Spleen (tissue), 11 donors: ENCODE measurements around the gene SLC11A1. TPM values are rescaled to one million over a fixed set of nuclear protein-coding genes. Genes with fewer than 3 reads are reported as not detected.

Experiments used
- DNase-seq: peaks from one replicate; pipeline ENCODE4 v3.0.0-alpha.2; 2020
- H3K27ac ChIP-seq, 8 donors: fragments of 200-600 bp; sonication (generic) in 7 of 8; 1 replicate in 4 of 8; 2 replicates in 4 of 8; pipeline versions ENCODE4 v1.5.0 to v1.8.0; 2016 to 2021; ENCODE audit warnings: inconsistent platforms in 4 of 8, mild to moderate bottlenecking in 4 of 8, moderate library complexity in 1 of 8
- H3K27me3 ChIP-seq, 7 donors: fragments of 200-600 bp; sonication (generic) in 6 of 7; replicated peaks in 1 of 7; 1 replicate in 4 of 7; 2 replicates in 3 of 7; pipeline versions ENCODE4 v1.5.0 to v1.8.0; 2016 to 2021; ENCODE audit warnings: inconsistent platforms in 3 of 7, mild to moderate bottlenecking in 1 of 7
- H3K36me3 ChIP-seq, 6 donors: fragments of 200-600 bp; sonication (generic) in 5 of 6; 1 replicate in 4 of 6; 2 replicates in 2 of 6; pipeline versions ENCODE4 v1.5.0 to v1.8.0; 2016 to 2021; ENCODE audit warnings: inconsistent platforms in 2 of 6
- H3K4me1 ChIP-seq, 6 donors: fragments of 200-600 bp; sonication (generic) in 5 of 6; 1 replicate in 3 of 6; 2 replicates in 3 of 6; pipeline versions ENCODE4 v1.5.0 to v1.8.0; 2016 to 2021; ENCODE audit warnings: inconsistent platforms in 3 of 6
- H3K4me3 ChIP-seq, 8 donors: fragments of 200-600 bp; sonication (generic) in 7 of 8; 1 replicate in 4 of 8; 2 replicates in 4 of 8; pipeline versions ENCODE4 v1.5.0 to v1.8.0; 2016 to 2021; ENCODE audit warnings: inconsistent platforms in 4 of 8, mild to moderate bottlenecking in 4 of 8, moderate library complexity in 2 of 8
- H3K9me3 ChIP-seq, 8 donors: fragments of 200-600 bp; sonication (generic) in 7 of 8; 1 replicate in 4 of 8; 2 replicates in 4 of 8; pipeline versions ENCODE4 v1.5.0 to v1.8.0; 2016 to 2021; ENCODE audit warnings: inconsistent platforms in 4 of 8
- POLR2A ChIP-seq, 3 donors: fragments of 450-650 bp; IDR thresholded peaks; one replicate each; pipeline ENCODE4 v1.5.1; 2017; ENCODE audit warnings: antibody characterized with exemption in 3 of 3, mild to moderate bottlenecking in 1 of 3
- POLR2AphosphoS5 ChIP-seq, 3 donors: sonication (generic); formaldehyde crosslinking; IDR thresholded peaks; one replicate each; pipeline ENCODE4 v1.5.1; 2017; ENCODE audit warnings: antibody characterized with exemption in 3 of 3
- WGBS, 5 donors: extraction: QIAGEN DNeasy Blood & Tissue Kit in 3 of 5; methylation state at CpG; one replicate each; pipeline versions ENCODE4 v1.1.5 to v1.1.7; 2013 to 2018; 5-methylcytosine and 5-hydroxymethylcytosine counted together
- intact Hi-C: fragments of 100-400 bp; cut with DNase I; formaldehyde crosslinking; loops from one replicate; pipeline ENCODE4 v1.15.0; 2023; ENCODE audit warnings: low total_unique reads
- polyA plus RNA-seq, 3 donors: library from polyadenylated mRNA; stranded (reverse); fragments of 200-250 nt; gene quantifications; one replicate each; pipeline ENCODE4 v1.2.1, GENCODE V29; 2013
- total RNA-seq, 7 donors: library from RNA; depleted of rRNA in 3 of 7; stranded (reverse); fragments of >200 nt in 3 of 7; fragmentation: NEBNext Ultra II Directional in 4 of 7; extraction: Animal tissue kit (Norgen Biotek cat#: 25700) in 4 of 7; gene quantifications; one replicate each; pipeline versions ENCODE4 v1.1.0 to v1.2.1, GENCODE V29; 2016 to 2021
- TF ChIP-seq, protein P1 (sequence below), 11 experiments: fragments of 200-600 bp in 7 of 11; fragments of 450-650 bp in 4 of 11; sonication (generic) in 4 of 11; IDR thresholded peaks in 8 of 11; conservative IDR thresholded peaks in 3 of 11; 1 replicate in 7 of 11; 2 replicates in 4 of 11; pipeline versions ENCODE4 v1.4.0 to v1.8.0; 2016 to 2021; ENCODE audit warnings: antibody characterized with exemption in 11 of 11, inconsistent platforms in 4 of 11, mild to moderate bottlenecking in 1 of 11
- donor health status: healthy with polysubstance abuse.
- donor health status: DM: no; HTN: no; CAD: no; lungs with moderate emphysema.
- donor health status: DM: no; HTN: no; CAD: no.
- donor health status: Bipolar disorder and iron deficiency.
- donor health status: healthy.
- donor health status: DM: no; HTN: no; CAD: no.
- donor health status: DM: yes; HTN: yes; CAD: no.

SLC11A1 gene
- total and polyA plus RNA-seq, 10 donors: 6.2 to 576 (median 88.0) TPM

DNA sequence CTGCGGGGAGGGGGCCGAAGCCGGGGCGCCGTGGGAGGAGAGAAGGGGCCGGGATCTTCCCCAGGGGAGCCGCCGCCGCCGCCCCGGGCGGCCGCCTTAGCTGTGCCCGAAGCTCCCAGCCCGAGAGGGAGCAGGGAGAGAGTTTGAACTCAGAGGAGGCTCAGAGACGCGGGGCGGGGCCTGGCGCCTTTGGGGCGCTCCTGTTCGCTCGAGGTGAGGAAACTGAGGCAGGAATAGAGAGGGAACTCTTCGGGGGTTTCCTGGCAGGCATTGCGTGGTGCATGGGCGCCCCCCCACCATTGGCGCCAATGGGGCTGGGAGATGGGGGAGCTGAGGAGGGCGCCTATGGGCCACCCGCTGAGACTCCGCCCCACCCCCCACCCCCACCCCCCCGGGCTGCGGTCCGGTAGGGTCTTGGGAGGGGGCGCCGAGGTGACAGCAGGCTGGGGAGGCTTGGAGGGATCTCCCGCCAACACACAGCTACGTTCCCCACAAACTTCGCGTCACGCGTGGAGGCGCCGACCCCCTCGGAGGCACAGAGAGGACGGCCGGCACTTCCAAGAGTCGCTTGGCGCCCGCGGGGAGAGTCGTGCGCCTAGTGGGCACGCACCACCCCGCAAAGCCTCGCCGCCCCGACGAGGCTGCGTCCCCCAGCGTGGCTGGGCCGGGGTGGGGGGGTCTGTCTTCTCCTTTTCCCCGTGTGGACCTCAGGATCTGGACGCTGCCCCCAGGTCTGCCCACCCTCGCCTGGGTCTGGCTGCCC, 18.3 kb downstream of the SLC11A1 start:
- TF ChIP-seq, protein P1, sequence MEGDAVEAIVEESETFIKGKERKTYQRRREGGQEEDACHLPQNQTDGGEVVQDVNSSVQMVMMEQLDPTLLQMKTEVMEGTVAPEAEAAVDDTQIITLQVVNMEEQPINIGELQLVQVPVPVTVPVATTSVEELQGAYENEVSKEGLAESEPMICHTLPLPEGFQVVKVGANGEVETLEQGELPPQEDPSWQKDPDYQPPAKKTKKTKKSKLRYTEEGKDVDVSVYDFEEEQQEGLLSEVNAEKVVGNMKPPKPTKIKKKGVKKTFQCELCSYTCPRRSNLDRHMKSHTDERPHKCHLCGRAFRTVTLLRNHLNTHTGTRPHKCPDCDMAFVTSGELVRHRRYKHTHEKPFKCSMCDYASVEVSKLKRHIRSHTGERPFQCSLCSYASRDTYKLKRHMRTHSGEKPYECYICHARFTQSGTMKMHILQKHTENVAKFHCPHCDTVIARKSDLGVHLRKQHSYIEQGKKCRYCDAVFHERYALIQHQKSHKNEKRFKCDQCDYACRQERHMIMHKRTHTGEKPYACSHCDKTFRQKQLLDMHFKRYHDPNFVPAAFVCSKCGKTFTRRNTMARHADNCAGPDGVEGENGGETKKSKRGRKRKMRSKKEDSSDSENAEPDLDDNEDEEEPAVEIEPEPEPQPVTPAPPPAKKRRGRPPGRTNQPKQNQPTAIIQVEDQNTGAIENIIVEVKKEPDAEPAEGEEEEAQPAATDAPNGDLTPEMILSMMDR (IDR thresholded peaks at IDR 0.05 in 8 of 11, conservative IDR thresholded peaks at IDR 0.05 in 3 of 11): no peak
- TF ChIP-seq POLR2AphosphoS5 (IDR thresholded peaks at IDR 0.05) (peak in 2 of 3 donors; percentile 21 to 65), POLR2A (IDR thresholded peaks at IDR 0.05) (peak in 1 of 3 donors; percentile 23)
- DNase-seq: peak; percentile 91
- no peaks in the 10 kb centered on the region for H3K9me3 ChIP-seq
- H3K4me1 ChIP-seq: peaks cover 28 to 92% (median 83%) of the 10 kb centered on the region in 6 donors
- intact Hi-C loops: loop anchor here (10.0 kb wide), 1 partner anchor 164 kb away; the partner anchor contains the start of genes CNOT9 and USP37
- H3K4me3 ChIP-seq: peak overlapping the region; percentile 74 to 99 (median 96)
- no peaks in the 10 kb centered on the region for H3K27me3 ChIP-seq
- H3K27ac ChIP-seq: peak overlapping the region; percentile 90 to 100 (median 99)
- 0 to 1% (median 1%) methylated on average over 22 to 63 of the region's 63 CpGs for WGBS, 5 donors
- H3K36me3 ChIP-seq: peaks cover 0 to 47% (median 38%) of the 10 kb centered on the region in 6 donors

DNA sequence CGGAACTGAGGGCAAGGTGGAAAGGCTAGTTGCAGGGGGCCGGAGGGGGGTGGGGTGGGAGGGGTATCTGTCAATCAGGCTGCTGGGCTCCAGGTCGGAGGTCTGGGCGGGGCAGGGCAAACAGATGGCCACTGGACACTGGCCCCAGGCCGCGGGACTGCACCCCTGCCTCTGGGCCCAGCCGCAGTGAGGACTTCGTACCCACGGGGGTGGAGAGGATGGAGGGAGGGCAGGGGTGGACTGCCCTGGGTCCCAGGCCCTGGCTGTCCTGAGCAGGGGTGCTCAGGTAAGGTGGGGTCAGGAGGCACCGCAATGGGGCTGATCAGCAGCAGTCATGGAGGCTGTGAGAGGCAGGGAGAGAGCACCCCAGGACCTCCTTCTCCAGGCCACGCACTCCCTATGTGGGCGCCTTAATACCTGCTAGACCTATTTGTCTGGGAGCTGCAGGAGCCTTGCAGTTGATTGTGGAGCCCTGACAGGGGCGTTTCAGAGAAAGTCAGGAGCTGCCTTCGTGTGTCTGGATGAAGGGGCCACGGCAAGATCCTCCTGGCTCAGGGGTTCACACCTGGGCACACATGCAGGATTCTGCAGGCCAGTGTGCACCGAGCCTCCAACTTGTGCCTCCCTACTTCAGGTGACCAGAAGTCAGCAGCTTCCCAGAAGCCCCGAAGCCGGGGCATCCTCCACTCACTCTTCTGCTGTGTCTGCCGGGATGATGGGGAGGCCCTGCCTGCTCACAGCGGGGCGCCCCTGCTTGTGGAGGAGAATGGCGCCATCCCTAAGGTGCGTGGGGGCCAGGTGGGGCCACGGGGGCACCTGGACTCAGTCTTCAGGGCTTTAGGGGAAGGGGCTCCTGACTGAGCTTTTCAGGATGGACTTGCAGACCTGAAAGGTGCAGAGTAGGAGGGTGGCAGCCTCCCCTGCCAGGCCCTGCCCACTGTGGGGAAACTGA, 19.1 kb downstream of the SLC11A1 start:
- 34 to 46% (median 42%) methylated on average over 20 to 24 of the region's 24 CpGs for WGBS, 5 donors
- no peaks in the 10 kb centered on the region for H3K9me3 ChIP-seq
- TF ChIP-seq, protein P1 (IDR thresholded peaks at IDR 0.05 in 8 of 11, conservative IDR thresholded peaks at IDR 0.05 in 3 of 11): no peak
- TF ChIP-seq POLR2AphosphoS5 (IDR thresholded peaks at IDR 0.05) (peak in 2 of 3 donors; percentile 3 to 50), POLR2A (IDR thresholded peaks at IDR 0.05) (no peak)
- H3K27ac ChIP-seq: peak overlapping the region; percentile 90 to 100 (median 99)
- H3K4me1 ChIP-seq: peaks cover 30 to 92% (median 85%) of the 10 kb centered on the region in 6 donors
- peak; percentile 89 for DNase-seq
- H3K36me3 ChIP-seq: peaks cover 0 to 45% (median 38%) of the 10 kb centered on the region in 6 donors
- intact Hi-C loops: loop anchor here (10.0 kb wide), 1 partner anchor 164 kb away; the partner anchor contains the start of genes CNOT9 and USP37
- H3K27me3 ChIP-seq: no peaks in the 10 kb centered on the region
- peak overlapping the region; percentile 74 to 99 (median 96) for H3K4me3 ChIP-seq

DNA sequence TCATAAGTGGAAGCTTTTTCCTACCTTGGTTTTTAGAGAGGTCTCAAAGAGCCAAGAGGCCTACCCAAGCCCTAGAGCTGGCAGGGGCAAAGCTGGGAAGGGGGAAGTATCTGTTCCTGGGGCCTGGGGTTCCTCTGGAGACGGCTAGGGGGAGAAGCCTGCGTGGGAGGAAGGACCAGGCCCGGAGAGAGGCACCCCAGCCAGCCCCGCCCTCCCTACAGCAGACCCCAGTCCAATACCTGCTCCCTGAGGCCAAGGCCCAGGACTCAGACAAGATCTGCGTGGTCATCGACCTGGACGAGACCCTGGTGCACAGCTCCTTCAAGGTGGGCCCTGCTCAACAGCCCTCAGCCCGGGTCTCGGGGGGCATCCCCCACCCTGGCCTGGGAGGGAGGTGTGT, 19.8 kb downstream of the SLC11A1 start:
- Histone ChIP-seq H3K27me3 (no peaks in the 10 kb centered on the region), H3K27ac (peak overlapping the region; percentile 22 to 100 (median 99)), H3K4me1 (peaks cover 33 to 90% (median 85%) of the 10 kb centered on the region in 6 donors), H3K9me3 (no peaks in the 10 kb centered on the region), H3K36me3 (peaks cover 0 to 45% (median 38%) of the 10 kb centered on the region in 6 donors), H3K4me3 (peak overlapping the region in 7 of 8 donors; percentile 78 to 99 (median 97))
- intact Hi-C loops: loop anchor here (10.0 kb wide), 1 partner anchor 163 kb away; the partner anchor contains the start of genes CNOT9 and USP37
- 29 to 67% (median 64%) methylated on average over 3 to 9 of the region's 9 CpGs for WGBS, 5 donors
- TF ChIP-seq, protein P1 (IDR thresholded peaks at IDR 0.05 in 8 of 11, conservative IDR thresholded peaks at IDR 0.05 in 3 of 11): no peak
- TF ChIP-seq POLR2AphosphoS5 (IDR thresholded peaks at IDR 0.05): peak in 1 of 3 donors; percentile 50
- peak; percentile 81 for DNase-seq
